Spleen (tissue), 7 donors: ENCODE measurements around the gene SCIN.

ENCODE experiments used
- CTCF ChIP-seq, 11 experiments: fragments of 200-600 bp in 7 of 11; fragments of 450-650 bp in 4 of 11; sonication (generic) in 4 of 11; IDR thresholded peaks in 8 of 11; conservative IDR thresholded peaks in 3 of 11; 1 replicate in 7 of 11; 2 replicates in 4 of 11; pipeline versions ENCODE4 v1.4.0 to v1.8.0; 2016 to 2021; ENCODE audit warnings: antibody characterized with exemption in 11 of 11, inconsistent platforms in 4 of 11, mild to moderate bottlenecking in 1 of 11
- POLR2A ChIP-seq, 3 donors: fragments of 450-650 bp; IDR thresholded peaks; one replicate each; pipeline ENCODE4 v1.5.1; 2017; ENCODE audit warnings: antibody characterized with exemption in 3 of 3, mild to moderate bottlenecking in 1 of 3
- donor health status: DM: no; HTN: no; CAD: no; lungs with moderate emphysema.
- donor health status: DM: no; HTN: no; CAD: no.
- donor health status: DM: no; HTN: no; CAD: no.

- TF ChIP-seq POLR2A (IDR thresholded peaks at IDR 0.05) = no peak
- TF ChIP-seq CTCF (IDR thresholded peaks at IDR 0.05 in 8 of 11, conservative IDR thresholded peaks at IDR 0.05 in 3 of 11) = no peak
These were observed 29.7 kb upstream of the SCIN start for GRCh38 chr7:12540850-12541249.
